SK-N-SH (cell line): ENCODE results near the gene NDUFS2. TPM values are rescaled to one million over a fixed set of nuclear protein-coding genes. Genes with fewer than 3 reads are reported as not detected.

Source experiments
- CTCF ChIA-PET: fragments of 300-600, 350-600 bp; formaldehyde crosslinking; extraction: SDS; loops from one replicate; lab custom pipeline; 2021; lab: Yijun Ruan, JAX
- POLR2A ChIA-PET: fragments of 350-600 bp; sonication (Branson Sonifier 250); formaldehyde crosslinking; extraction: SDS; loops from one replicate; lab custom pipeline; 2020; ENCODE audit warnings: antibody characterized with exemption, inconsistent platforms; lab: Yijun Ruan, JAX
- DNase-seq: peaks from one replicate; pipeline ENCODE4 v3.0.0; 2012
- H2AFZ ChIP-seq: fragments of 200-600 bp; sonication (generic); 2 replicates; pipeline ENCODE4 v1.8.1; 2016; ENCODE audit warnings: antibody characterized with exemption, mild to moderate bottlenecking, low read depth
- H3F3A ChIP-seq: fragments of 200-600 bp; sonication (generic); replicated peaks from 2 replicates; pipeline ENCODE3; 2016; ENCODE audit warnings: antibody characterized with exemption, mild to moderate bottlenecking; ENCODE audit not compliant: insufficient read depth
- H3K27ac ChIP-seq, 2 experiments: fragments of 200-500 bp in 1 of 2; fragments of 200-600 bp in 1 of 2; sonication (Bioruptor generic) in 1 of 2; sonication (generic), shearing (Covaris generic) in 1 of 2; 2 replicates each; pipeline versions ENCODE4 v1.5.1 to v1.6.1; 2014 to 2016; ENCODE audit warnings: low read depth in 2 of 2, inconsistent platforms in 1 of 2, low read length in 1 of 2, mild to moderate bottlenecking in 1 of 2, mixed read lengths in 1 of 2
- H3K27me3 ChIP-seq: fragments of 200-600 bp; sonication (generic), shearing (Covaris generic); 2 replicates; pipeline ENCODE4 v1.6.1; 2016; ENCODE audit warnings: mixed run types; ENCODE audit not compliant: insufficient read depth
- H3K36me3 ChIP-seq, 2 experiments: fragments of 200-500 bp in 1 of 2; fragments of 200-600 bp in 1 of 2; sonication (Bioruptor generic) in 1 of 2; sonication (generic) in 1 of 2; replicated peaks in 1 of 2; 2 replicates each; pipeline versions ENCODE3 to v1.5.1; 2014 to 2016; ENCODE audit warnings: low read length in 1 of 2, mild to moderate bottlenecking in 1 of 2; ENCODE audit not compliant: insufficient read depth in 2 of 2, control insufficient read depth in 1 of 2
- H3K4me1 ChIP-seq, 2 experiments: fragments of 200-500 bp in 1 of 2; fragments of 200-600 bp in 1 of 2; sonication (Bioruptor generic) in 1 of 2; sonication (generic), shearing (Covaris generic) in 1 of 2; 2 replicates each; pipeline versions ENCODE4 v1.5.1 to v1.6.1; 2014 to 2016; ENCODE audit warnings: low read depth in 1 of 2, low read length in 1 of 2, mixed run types in 1 of 2; ENCODE audit not compliant: insufficient read depth in 2 of 2, control insufficient read depth in 1 of 2
- H3K4me2 ChIP-seq: fragments of 200-600 bp; sonication (generic), shearing (Covaris generic); 2 replicates; pipeline ENCODE4 v1.6.1; 2017; ENCODE audit warnings: mixed run types
- H3K4me3 ChIP-seq, 2 experiments: fragments of 200-500 bp in 1 of 2; fragments of 200-600 bp in 1 of 2; sonication (Bioruptor generic) in 1 of 2; sonication (generic), shearing (Covaris generic) in 1 of 2; 2 replicates each; pipeline versions ENCODE4 v1.5.1 to v1.8.1; 2014 to 2016; ENCODE audit warnings: low read depth in 2 of 2, inconsistent platforms in 1 of 2, low read length in 1 of 2, mild to moderate bottlenecking in 1 of 2, mixed read lengths in 1 of 2, moderate library complexity in 1 of 2
- H3K79me2 ChIP-seq: fragments of 200-600 bp; sonication (generic); 2 replicates; pipeline ENCODE4 v1.8.1; 2017; ENCODE audit warnings: mild to moderate bottlenecking; ENCODE audit not compliant: insufficient read depth
- H3K9ac ChIP-seq: fragments of 200-600 bp; sonication (generic); 2 replicates; pipeline ENCODE4 v1.6.1; 2017; ENCODE audit warnings: mixed run types
- H3K9me2 ChIP-seq: fragments of 200-600 bp; sonication (generic); 2 replicates; pipeline ENCODE4 v1.6.1; 2017; ENCODE audit warnings: mixed run types
- H3K9me3 ChIP-seq: fragments of 200-600 bp; sonication (generic); 2 replicates; pipeline ENCODE4 v1.6.1; 2017; ENCODE audit warnings: mixed run types, mild to moderate bottlenecking, moderate library complexity
- H4K20me1 ChIP-seq: fragments of 200-600 bp; sonication (generic); 2 replicates; pipeline ENCODE4 v1.6.1; 2017; ENCODE audit warnings: mild to moderate bottlenecking, mixed run types; ENCODE audit not compliant: insufficient read depth
- ELF1 ChIP-seq: IDR thresholded peaks from 2 replicates; pipeline ENCODE4 v1.4.0; 2012
- EP300 ChIP-seq, 2 experiments: IDR thresholded peaks; 2 replicates each; pipeline versions ENCODE4 v1.4.0 to v1.6.1; 2012; ENCODE audit warnings: borderline replicate concordance in 1 of 2, low read depth in 1 of 2, low read length in 1 of 2
- FOXJ3 ChIP-seq: sonication (generic); formaldehyde crosslinking; IDR thresholded peaks from 2 replicates; pipeline ENCODE4 v1.5.1; 2020; ENCODE audit warnings: mild to moderate bottlenecking, missing genetic modification reagents
- FOXM1 ChIP-seq: IDR thresholded peaks from 2 replicates; pipeline ENCODE4 v1.4.0; 2012; ENCODE audit warnings: low read depth, mild to moderate bottlenecking
- GABPA ChIP-seq: IDR thresholded peaks from 2 replicates; pipeline ENCODE4 v1.4.0; 2012; ENCODE audit warnings: low read depth, mild to moderate bottlenecking
- GATA2 ChIP-seq: sonication (generic); formaldehyde crosslinking; IDR thresholded peaks from 2 replicates; pipeline ENCODE4 v1.5.0; 2020; ENCODE audit warnings: mild to moderate bottlenecking, missing genetic modification reagents
- IRF3 ChIP-seq: fragments of 150-350 bp; IDR thresholded peaks from 2 replicates; pipeline ENCODE4 v1.6.1; 2016; ENCODE audit warnings: mild to moderate bottlenecking, low read depth, low read length
- MEF2A ChIP-seq: IDR thresholded peaks from 2 replicates; pipeline ENCODE4 v1.4.0; 2012; ENCODE audit warnings: low read depth, borderline replicate concordance
- MXI1 ChIP-seq: IDR thresholded peaks from 2 replicates; pipeline ENCODE4 v1.6.1; 2012; ENCODE audit warnings: mild to moderate bottlenecking, low read depth, low read length, improper control_type of control experiment
- NFIC ChIP-seq: IDR thresholded peaks from 2 replicates; pipeline ENCODE4 v1.4.0; 2012; ENCODE audit warnings: borderline replicate concordance
- NRF1 ChIP-seq: IDR thresholded peaks from 2 replicates; pipeline ENCODE4 v1.6.1; 2012; ENCODE audit warnings: low read depth, mild to moderate bottlenecking, low read length
- RAD21 ChIP-seq: IDR thresholded peaks from 2 replicates; pipeline ENCODE4 v1.6.1; 2012; ENCODE audit warnings: mild to moderate bottlenecking, low read length
- REST ChIP-seq: IDR thresholded peaks from 2 replicates; pipeline ENCODE4 v1.6.1; 2012; ENCODE audit warnings: mild to moderate bottlenecking, low read depth, low read length, moderate library complexity
- SIN3A ChIP-seq: IDR thresholded peaks from 2 replicates; pipeline ENCODE4 v1.6.1; 2012; ENCODE audit warnings: low read depth, mild to moderate bottlenecking, low read length, moderate library complexity, borderline replicate concordance
- SMC3 ChIP-seq: IDR thresholded peaks from 2 replicates; pipeline ENCODE4 v1.6.1; 2012; ENCODE audit warnings: low read depth, low read length, improper control_type of control experiment
- TEAD4 ChIP-seq: IDR thresholded peaks from 2 replicates; pipeline ENCODE4 v1.4.0; 2012; ENCODE audit warnings: mild to moderate bottlenecking, borderline replicate concordance; ENCODE audit not compliant: insufficient read depth
- USF1 ChIP-seq: IDR thresholded peaks from 2 replicates; pipeline ENCODE4 v1.4.0; 2012; ENCODE audit warnings: low read depth, borderline replicate concordance
- USF2 ChIP-seq: fragments of 150-350 bp; IDR thresholded peaks from 2 replicates; pipeline ENCODE4 v1.6.1; 2017; ENCODE audit warnings: antibody characterized with exemption, low read length, low read depth, borderline replicate concordance
- YY1 ChIP-seq: IDR thresholded peaks from 2 replicates; pipeline ENCODE4 v1.4.0; 2012; ENCODE audit warnings: low read depth, mild to moderate bottlenecking
- ZBTB33 ChIP-seq: IDR thresholded peaks from 2 replicates; pipeline ENCODE4 v1.4.0; 2012; ENCODE audit warnings: low read depth, borderline replicate concordance
- WGBS: methylation state at CpG from one replicate; pipeline ENCODE4 v1.1.6; 2017; ENCODE audit warnings: low lambda C conversion rate; 5-methylcytosine and 5-hydroxymethylcytosine counted together
- polyA plus RNA-seq, 3 experiments: library from polyadenylated mRNA; depleted of rRNA; stranded (reverse); fragments of >200 nt; gene quantifications; 2 replicates each; pipeline ENCODE4 v1.2.3, GENCODE V29; 2012

The NDUFS2 gene
- polyA plus RNA-seq, 1 of the 3 experiments (the other 2 are of a cell fraction), result 203 TPM

- no peak for TF ChIP-seq USF1
- TF ChIP-seq REST, result no peak
- TF ChIP-seq FOXJ3 (CRISPR knock-in tag), result no peak
- TF ChIP-seq MXI1, result no peak
- no peak for TF ChIP-seq GATA2 (CRISPR knock-in tag)
- no peak for TF ChIP-seq TEAD4
- no peak for TF ChIP-seq EP300 (IDR thresholded peaks at IDR 0.05; ENCODE audit: borderline replicate concordance in 1 of 2, low read depth in 1 of 2, low read length in 1 of 2)
- TF ChIP-seq RAD21, result no peak
- TF ChIP-seq NFIC, result no peak
- no peak for TF ChIP-seq SMC3
These were observed 3.2 kb upstream of the NDUFS2 start, which contains the start of gene ADAMTS4 (continued) for GRCh38 chr1:161198897-161199431.

- CTCF ChIA-PET, result interaction anchor here (2.0 to 3.2 kb wide), 2 partner anchors 26 to 33 kb away, joined by 7 to 13 read pairs; partner anchors contain the start of genes PPOX and TOMM40L
- POLR2A ChIA-PET, result no interaction called here
- Histone ChIP-seq H3K4me2 (peak overlapping the region; percentile 79; the same call in 1 of the 2 replicates), H3K79me2 (peaks cover 24% of the 10 kb centered on the region), H3K9ac (no peak overlapping the region), H3K4me1 (peaks cover 33 to 77% of the 10 kb centered on the region in 2 experiments), H3K4me3 (no peak overlapping the region), H3F3A (peaks cover 8% of the 10 kb centered on the region), H2AFZ (peak overlapping the region; percentile 94; the same call in 1 of the 2 replicates), H3K27me3 (no peaks in the 10 kb centered on the region), H3K36me3 (peaks cover 11 to 15% of the 10 kb centered on the region in 2 experiments), H3K9me2 (no peaks in the 10 kb centered on the region), H4K20me1 (no peaks in the 10 kb centered on the region), H3K27ac (peak overlapping the region in 1 of 2 experiments; percentile 99; a peak in 2 of 4 replicates), H3K9me3 (no peaks in the 10 kb centered on the region)
- DNase-seq, result no peak
- WGBS, result 69% methylated on average over 5 of the region's 5 CpGs
- TF ChIP-seq GABPA, result no peak
- no peak for TF ChIP-seq USF1
- no peak for TF ChIP-seq ELF1
- no peak for TF ChIP-seq FOXM1
- TF ChIP-seq YY1, result no peak
- TF ChIP-seq ZBTB33, result no peak
- TF ChIP-seq IRF3, result no peak
- no peak for TF ChIP-seq GATA2 (CRISPR knock-in tag)
- TF ChIP-seq SMC3, result no peak
- no peak for TF ChIP-seq NRF1
- no peak for TF ChIP-seq USF2
- TF ChIP-seq MEF2A, result no peak
- no peak for TF ChIP-seq SIN3A
- TF ChIP-seq MXI1, result no peak
- TF ChIP-seq FOXJ3 (CRISPR knock-in tag), result no peak
These were observed 2.5 kb upstream of the NDUFS2 start for GRCh38 chr1:161199506-161200139.
